ENCODE results near the gene MYO10.
"Not testable (repeated sequence)": the region's sequence is repeated elsewhere in the genome, so short reads cannot be mapped to it uniquely, and the experiment has no call there.

MYO10 gene

DNA sequence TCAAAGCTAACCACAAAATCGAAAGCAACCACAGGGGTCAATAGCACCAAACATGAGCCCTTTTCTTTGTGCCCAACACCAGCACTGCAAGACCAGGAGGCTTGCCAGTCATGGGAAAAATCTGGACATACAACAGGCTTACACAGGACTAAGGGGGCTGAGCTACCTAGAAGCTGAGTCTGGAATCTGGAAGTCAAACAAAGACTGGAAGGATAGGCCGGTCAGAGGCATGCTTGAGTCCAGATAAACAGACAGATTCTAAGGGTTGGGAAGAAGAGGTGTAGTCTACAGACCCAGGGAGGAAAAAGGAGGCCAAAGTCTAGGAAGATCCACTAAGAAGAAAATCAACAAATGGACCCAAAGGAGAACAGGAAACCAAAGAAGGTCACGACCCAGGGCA is 73.3 kb downstream of the MYO10 start:
- DNase-seq (ENCODE audit: low read depth), result no peak

DNA sequence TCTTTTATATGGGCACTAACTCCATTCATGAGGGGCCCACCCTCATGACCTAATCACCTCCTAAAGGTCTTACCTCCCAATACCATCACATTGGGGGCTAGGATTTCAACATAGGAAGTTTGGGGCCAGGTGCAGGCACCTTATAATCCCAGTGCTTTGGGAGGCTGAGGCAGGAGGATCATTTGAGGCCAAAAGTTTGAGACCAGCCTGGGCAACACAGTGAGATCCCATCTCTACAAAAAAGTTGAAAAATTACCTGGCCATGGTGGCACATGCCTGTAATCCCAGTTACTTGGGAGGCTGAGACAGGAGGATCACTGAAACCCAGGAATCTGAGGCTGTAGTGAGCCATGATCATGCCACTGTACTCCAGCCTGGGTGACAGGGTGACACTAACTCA is 76.7 kb downstream of the MYO10 start:
- no peak for DNase-seq (ENCODE audit: low read depth)

DNA sequence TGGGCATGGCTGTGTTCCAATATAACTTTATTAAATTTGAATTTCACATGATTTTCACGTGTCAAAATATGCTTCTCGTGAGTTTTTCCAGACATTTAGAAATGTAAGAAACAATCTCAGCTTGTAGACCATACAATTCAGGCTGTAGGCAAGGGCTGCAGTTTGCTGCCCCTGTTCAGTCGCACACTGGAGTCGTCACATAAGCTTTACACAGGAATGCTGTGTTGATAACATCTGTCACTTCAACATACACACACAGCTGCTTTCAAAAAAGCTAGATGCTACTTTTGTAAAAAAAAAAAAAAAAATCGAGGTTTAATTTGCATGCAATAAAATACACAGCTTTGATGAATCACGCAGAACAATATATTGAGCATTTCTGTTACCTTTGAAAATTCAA is 77.9 kb downstream of the MYO10 start:
- no peak for DNase-seq (ENCODE audit: low read depth)

DNA sequence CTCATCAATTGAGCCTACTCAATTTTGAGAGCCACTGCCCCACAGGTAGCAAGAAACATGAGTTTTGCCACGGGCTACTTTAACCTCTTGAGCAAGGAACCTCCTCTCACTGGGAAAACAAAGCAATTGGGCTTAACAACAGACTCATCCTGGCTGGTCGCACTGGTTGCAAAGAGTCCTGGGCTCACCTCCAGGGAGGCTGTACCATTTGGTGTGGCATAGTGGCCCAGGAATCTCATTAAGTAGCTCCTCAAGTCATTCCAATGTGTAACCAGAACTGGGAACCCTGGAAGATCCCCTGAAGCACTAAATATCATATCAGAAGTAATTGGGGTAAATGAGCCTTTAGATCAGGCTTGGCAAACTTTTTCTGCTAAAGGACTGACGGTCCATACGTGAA is 78.5 kb downstream of the MYO10 start:
- peak; percentile 37 for DNase-seq (ENCODE audit: low read depth)

DNA sequence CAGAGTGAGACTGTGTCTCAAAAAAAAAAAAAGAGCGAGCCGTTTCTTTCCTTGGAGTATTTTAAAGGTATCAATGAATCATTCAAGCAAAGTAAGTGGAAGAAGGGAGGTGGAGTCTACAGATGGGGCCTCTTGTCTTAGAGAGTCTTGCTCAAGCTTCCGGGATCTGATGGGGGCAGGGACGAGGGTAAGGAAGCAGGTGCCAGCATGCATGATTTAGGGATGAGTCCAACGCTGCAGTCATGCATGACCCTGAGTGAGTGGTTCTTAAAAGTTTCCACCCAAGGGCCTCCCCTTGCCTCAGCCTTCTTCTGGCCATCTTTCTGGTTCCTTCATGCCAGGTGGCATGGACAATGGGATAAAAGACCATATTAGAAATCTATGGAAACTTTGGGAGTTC is 79.6 kb downstream of the MYO10 start:
- peak; percentile 66 for DNase-seq (ENCODE audit: low read depth)

DNA sequence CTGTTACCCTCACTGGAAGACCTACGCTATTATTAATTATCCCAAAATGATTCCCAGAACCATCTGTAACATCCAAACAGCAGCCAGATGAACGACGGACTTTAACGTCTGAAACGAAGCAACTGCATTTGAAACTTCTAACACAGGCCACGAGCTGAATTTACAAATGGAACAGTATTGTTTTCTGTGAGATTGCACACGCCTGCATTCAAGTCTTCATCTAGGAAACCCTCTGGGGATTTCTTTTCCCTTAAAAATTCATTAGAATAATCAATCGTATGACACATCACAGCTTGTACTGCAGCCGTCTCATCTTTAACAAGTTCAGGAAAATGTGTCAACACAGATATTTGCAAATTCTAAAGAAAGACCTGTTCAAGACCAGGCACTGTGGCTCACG is 80.2 kb downstream of the MYO10 start:
- DNase-seq (ENCODE audit: low read depth), result no peak

DNA sequence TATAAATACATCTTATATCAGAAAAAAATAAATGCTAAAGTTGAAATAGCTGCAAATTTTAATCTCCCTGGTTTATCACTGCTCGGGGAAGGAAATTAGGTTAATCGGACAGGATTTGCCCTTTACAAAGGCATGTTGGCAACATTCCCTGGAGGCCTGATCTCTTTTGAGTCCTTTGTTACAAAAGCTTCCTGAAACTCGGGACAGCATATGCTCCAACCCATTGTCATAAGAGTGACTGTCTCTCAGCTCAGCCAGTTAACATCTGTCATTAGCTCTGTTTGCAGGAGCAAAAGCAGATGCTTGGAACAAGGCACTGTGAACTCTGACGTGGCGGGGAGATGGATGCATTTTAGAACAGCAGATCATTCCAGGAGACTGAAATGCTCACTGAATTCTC is 80.6 kb downstream of the MYO10 start:
- peak; percentile 33 for DNase-seq (ENCODE audit: low read depth)

DNA sequence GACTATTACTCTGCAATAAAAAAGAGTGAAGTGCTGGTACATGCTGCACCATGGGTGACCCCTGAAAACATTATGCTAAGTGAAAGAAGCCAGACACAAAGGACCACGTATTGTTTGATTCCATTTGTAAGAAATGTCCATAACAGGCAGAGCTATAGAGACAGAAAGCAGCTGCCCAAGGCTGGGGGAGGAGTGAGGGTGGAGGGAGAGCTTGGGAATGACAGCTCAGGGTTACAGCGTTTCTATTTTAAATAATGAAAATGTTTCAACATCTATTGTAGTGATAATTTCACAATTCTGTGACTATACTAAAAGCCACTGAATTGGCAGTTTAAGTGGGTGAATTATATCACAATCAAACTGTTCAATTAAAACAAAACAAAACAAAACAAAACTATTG is 81.7 kb downstream of the MYO10 start:
- no peak for DNase-seq (ENCODE audit: low read depth)

DNA sequence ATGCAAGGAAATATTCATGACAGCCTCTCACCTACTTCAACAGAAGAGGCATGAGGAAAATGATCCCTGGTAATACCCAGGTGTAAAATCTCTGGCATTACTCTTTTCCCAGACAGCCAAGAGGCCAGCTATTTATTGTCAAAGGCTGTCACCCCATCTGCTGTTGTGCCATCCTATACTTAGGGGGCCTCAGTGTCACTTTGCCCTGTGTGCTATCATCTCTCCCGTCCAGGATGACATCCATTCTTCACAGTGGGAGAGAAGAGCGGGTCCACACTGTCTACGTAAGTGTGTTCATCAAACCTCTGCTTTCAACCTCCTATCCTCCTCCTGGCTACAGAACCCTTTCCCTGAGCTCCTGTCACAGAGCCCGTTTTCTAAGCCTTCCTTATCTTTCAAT is 82.6 kb downstream of the MYO10 start:
- no peak for DNase-seq (ENCODE audit: low read depth)

DNA sequence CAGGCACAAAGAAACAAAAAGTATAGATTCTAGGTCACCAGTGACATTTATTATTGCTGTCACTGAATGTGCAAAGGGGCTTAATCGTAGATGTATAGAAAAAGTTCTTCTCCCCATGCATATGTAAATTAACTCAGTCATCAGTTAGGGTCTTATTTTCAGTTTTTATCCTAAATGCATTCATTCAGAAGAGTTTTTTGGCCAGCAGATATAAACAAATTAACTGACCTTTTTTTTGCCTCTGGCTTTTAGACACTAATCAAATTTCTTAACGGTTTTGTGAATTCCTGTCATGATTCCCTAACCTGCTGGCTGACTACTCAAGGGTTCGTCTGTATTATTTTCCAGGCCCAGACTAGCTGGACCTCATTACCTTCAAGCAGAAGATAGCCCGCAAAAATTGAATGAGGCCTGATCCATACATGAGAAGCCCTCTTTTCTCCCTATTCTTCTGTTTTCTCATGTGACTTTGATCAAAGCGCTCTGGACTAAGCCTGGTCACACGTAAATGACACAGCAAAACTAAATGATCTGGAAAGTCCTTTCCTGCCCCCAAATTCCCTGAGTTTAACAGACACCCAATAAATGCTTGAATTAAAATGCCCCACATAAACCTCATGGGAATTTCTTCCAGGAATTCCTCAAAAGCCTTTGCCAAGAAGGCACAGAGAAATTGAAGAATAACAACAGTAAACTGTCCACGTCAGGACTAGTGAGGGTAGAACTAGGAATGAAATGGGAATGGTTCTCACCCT is 83.7 kb downstream of the MYO10 start:
- peak; percentile 59 for DNase-seq (ENCODE audit: low read depth)

DNA sequence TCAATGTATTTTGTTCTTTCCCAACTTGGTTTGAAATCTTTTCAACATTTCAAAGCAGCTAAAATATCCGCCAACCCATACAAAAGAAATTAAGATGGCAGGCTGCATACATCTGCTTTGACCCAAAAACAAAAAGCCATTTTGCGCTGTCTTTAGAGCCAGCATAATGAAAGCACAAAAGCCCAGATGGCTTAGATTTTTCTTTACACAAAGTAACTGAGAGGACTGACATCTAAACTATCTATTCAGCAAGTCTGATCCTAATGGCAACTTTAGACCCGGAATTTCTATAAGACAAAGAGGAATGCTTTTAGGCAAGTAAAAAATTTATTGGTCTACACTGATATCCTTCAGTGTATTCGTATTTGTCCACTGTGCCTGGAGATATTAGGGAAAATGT is 86.3 kb downstream of the MYO10 start:
- no peak for DNase-seq (ENCODE audit: low read depth)

DNA sequence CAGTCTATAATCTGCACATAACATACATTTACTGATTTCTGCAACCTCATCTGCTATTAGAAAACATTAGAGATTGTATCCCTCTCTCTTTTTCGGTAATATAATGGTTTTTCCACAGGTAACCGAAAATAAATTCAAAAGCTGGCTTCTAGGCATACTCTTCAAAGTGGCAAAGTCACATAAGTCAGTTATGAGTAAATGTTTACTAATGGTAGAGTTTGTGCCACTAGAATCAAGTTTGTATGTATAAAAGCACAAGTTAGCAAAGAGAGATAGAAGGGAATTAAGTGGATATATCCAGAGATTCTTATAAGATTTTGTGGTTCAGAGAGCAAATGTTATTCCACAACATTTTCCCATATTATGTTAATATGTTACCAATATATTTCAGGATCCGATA is 86.9 kb downstream of the MYO10 start:
- no peak for DNase-seq (ENCODE audit: low read depth)

DNA sequence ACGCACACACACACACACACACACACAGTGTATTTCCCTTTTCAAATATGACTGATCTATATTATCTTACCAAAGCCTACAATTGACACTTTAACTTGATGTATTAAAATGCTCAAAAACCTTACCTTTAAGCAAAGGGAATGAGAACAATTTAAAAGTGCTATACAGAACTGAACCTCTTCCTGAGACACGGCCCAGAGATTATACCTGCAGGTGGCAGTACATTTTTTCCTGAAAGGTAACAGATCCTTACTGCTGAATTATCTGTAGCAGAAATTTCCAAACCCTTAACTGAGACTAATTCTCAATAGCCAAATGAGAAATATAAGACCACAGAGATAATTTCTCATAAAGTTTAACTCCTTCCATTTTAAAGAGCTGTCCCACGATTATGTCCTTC is 91.1 kb downstream of the MYO10 start:
- no peak for DNase-seq (ENCODE audit: low read depth)

DNA sequence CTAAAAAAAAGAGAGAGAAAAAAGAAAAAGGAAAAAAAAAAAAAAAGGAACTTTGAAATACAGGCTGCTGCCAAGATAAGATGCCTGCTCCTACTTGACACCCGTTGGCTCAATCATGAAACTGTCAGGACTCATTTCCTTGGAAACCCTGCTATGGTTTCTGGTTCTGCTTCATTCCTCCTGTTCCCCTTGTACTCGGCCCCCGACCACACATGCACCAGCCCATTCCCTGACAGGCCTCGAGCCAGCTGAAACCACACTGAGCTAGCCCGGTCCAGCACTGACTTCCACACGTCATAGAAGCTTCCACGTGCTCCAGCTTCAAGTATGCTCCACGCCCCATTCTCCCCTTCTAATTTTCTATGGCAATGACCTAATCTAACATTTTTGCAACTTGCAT is 93.2 kb downstream of the MYO10 start:
- peak; percentile 28 for DNase-seq (ENCODE audit: low read depth)

DNA sequence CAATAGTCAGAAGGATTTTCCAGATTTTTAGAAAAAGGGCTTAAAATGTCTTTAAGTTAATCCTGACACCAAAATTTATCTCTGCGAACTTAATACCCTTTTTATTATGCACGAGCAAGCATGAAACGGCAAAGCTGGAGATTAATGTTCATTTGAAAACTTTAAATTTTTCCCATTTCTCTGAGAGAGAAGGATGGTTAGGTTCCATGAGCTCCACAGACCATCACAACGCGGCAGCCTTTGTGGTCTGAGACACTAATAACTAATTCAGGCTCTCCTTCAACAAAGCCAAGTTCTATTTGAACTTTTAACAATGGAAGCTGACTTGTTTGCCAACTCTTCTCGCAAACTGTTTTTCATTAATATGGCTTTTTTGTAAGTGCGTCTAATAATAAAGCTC is 94.7 kb downstream of the MYO10 start:
- no peak for DNase-seq (ENCODE audit: low read depth)

DNA sequence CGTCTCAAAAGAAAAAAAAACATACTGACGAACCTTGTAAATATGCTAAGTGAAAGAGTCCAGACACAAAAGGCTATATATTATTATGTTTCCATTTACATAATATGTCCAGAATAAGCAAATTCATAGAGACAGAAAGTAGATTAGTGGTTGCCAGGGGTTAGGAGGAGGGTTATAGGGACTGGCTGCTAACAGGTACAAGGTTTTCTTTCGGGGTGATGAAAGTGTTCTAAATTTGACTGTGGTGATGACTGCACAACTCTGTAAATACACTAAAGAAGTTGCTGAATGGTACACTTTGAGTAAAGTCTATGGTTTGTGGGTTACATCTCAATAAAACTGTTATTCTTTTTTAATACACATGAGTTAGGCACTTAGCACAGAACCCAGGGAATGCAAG is 98.8 kb downstream of the MYO10 start:
- DNase-seq (ENCODE audit: low read depth), result no peak

DNA sequence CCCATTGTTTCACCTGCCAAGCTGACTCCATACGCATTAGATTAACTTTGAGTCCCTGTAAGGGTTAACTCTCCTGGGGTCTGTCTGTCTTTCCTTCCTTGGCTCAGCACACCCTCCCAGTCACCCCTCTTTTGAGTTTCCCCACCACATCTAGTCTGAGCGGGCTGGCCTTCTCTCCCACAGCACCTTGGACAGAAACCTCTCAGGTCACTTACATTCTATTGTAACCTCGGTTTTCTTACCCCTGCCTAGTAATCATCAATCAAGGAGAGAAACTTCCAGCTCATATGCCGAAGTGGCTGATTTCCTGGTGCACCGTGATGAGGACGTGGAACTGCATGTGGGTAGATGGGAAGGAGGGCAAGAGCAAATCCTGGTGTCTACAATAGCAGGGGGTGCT is 102.1 kb downstream of the MYO10 start:
- no peak for DNase-seq (ENCODE audit: low read depth)

DNA sequence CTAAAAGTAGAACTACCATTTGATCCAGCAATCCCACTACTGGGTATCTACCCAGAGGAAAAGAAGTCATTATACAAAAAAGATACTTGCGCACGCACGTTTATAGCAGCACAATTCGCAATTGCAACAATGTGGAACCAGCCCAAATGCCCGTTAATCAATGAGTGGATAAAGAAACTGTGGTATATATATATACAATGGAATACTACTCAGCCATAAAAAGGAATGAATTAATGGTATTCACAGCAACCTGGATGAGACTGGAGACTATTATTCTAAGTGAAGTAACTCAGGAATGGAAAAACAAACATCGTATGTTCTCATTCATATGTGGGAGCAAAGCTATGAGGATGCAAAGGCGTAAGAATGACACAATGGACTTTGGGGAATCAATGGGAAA is 104.8 kb downstream of the MYO10 start:
- DNase-seq (ENCODE audit: low read depth), result not testable (repeated sequence)

DNA sequence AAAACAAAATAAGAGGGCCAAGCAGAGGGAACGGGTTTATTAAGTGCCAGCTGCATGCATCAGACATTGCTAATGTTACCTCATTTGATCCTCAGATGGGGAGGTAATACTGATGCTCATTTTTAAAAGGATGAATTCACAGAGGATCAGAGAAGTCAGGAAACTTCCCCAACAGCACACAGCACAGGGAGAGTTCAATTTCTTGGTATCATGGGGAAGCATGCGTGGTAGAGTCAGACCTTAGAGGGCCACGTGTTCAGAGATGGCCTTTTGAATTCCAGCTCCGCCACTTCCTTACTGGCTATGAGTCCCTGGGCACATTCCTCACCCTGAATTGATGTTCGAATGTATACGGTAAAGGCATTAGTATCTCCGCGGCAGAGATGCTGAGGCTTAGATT is 108.3 kb downstream of the MYO10 start:
- no peak for DNase-seq (ENCODE audit: low read depth)

DNA sequence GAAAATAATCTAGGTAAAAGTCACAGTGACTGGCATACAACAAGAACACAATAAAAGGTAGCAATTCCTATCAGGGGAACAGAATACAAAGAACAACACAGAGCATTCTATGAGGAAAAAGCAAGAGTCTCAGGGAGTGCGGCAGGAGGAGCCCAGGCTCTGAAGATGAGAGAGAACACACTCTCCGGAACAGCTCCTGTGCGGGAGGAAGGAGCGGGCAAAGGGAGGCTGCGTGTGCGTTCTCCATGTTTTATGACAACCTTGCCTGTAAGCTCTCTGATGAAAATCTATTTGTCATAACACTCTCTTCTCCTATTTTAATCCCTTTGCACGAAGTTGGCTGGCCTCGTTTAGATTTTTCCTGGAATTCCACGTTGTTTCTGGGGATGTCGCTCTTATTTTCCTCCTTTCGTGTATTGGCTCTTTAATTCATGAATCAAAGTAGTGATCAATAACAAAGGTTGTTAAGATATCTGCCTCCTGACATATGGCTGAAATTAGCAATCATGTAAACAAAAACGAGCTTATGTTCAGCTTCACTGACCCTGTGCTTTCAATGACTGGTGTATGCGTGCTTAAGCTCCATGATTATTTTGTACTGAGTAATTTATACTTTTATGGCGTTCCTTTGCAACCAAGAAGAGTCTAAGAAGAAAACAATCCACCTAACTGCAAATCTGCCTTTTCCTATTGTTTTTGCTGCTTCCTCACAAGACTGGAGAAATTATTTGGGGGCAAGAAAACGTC is 109.5 kb downstream of the MYO10 start:
- no peak for DNase-seq (ENCODE audit: low read depth)

DNA sequence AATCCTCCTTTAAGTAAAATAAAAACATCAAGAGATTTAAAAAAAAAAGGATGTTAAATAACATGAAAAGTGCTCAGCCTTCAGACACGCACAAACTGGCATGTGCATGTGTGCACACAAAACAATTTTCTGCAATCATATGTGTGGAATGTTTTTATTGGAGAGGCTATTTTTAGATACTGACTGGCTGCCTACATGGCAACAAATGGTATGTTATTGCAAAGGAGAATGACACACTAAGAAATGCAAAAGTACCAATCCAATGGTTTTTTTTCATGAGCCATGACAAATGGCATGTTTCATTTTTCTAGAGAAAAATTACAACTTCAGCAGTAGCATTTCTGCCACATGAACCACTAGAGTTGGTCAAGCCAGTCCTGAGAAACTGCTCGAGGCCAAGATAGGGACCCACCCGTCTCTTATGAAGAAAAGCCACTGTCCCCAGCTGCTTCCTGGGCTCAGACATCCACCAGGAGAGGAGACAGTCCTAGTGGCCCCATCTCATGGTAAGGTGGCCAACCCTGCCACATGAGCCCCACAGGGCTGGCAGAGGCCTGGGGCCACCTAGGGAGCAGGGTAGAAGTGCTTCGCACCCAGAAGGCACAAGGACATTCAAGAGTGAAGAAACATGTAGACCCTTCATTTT is 116.4 kb downstream of the MYO10 start:
- peak; percentile 95 for DNase-seq (ENCODE audit: low read depth)

DNA sequence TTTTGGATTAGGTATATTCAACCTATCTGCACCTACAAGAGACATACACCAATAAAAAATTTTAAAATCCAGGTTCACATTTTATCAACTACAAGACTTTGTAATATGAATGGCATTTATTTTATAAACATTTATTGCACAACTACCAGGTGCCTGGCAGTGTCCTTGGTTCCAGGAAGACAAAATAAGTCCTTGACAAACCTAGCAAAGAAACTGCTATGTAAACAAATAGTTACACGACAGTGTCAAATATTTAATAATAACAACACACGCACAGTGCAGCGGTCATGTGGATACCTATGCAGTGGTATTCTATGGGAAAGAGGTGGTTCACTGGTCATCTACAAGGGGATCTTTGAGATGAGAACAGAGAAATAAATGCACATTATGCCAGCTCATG is 120.7 kb downstream of the MYO10 start:
- no peak for DNase-seq (ENCODE audit: low read depth)

DNA sequence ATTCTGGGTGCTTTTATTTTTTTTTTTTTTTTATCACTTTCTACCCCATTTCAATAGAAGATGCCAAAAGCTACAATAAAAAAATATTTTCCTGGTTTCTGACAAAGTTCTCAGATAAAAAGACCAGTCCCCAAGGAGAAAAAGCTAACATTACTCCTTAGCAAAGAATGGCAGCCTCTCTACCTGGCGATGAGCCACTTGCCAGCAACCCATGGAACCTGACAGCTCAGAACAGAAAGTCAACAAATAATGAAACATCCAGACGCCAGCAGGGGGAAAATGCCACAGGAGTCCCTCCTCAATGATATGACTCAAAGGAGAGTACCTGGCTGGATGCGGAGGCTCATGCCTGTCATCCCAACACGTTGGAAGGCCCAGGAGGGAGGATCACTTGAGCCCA is 123.2 kb downstream of the MYO10 start:
- peak; percentile 51 for DNase-seq (ENCODE audit: low read depth)
